ENCODE results near the gene SRP68. TPM values are rescaled to one million over a fixed set of nuclear protein-coding genes. Genes with fewer than 3 reads are reported as not detected.

SRP68 gene
- total RNA-seq, 1 experiment from 2014 or later, result 18.4 TPM

GRCh38 chr17:76054112-76054476 lies 18.2 kb downstream of the SRP68 start:
- no peaks in the 10 kb centered on the region for H4K20me1 ChIP-seq (ENCODE audit: insufficient read depth, low read depth, low read length)
- no peaks in the 10 kb centered on the region for H3K9me3 ChIP-seq (ENCODE audit: low read length)
- H3K79me2 ChIP-seq (ENCODE audit: low read length), result no peaks in the 10 kb centered on the region
- H3K4me2 ChIP-seq (ENCODE audit: low read depth, low read length, poor library complexity, severe bottlenecking), result no peak overlapping the region
- H3K27me3 ChIP-seq (ENCODE audit: low read length), result no peaks in the 10 kb centered on the region
- DNase-seq, result no peak
- H3K36me3 ChIP-seq (ENCODE audit: insufficient read depth, low read length), result peaks cover 15% of the 10 kb centered on the region; the same call in 1 of the 2 replicates
- H3K9ac ChIP-seq (ENCODE audit: low read length), result no peak overlapping the region
- no peaks in the 10 kb centered on the region for H3K9me2 ChIP-seq (replicated peaks; ENCODE audit: insufficient read depth, low read length)
- no peak overlapping the region for H2AFZ ChIP-seq (ENCODE audit: low read length)
- H3K27ac ChIP-seq (ENCODE audit: low read length), result no peak overlapping the region
- no peak overlapping the region for H3K4me3 ChIP-seq (ENCODE audit: low read length)
- no peaks in the 10 kb centered on the region for H3K4me1 ChIP-seq (ENCODE audit: low read length)

GRCh38 chr17:76053246-76054111 lies 18.8 kb downstream of the SRP68 start:
- no peak overlapping the region for H3K4me2 ChIP-seq (ENCODE audit: low read depth, low read length, poor library complexity, severe bottlenecking)

GRCh38 chr17:76051561-76051960 lies 20.8 kb downstream of the SRP68 start:
- Histone ChIP-seq H4K20me1 (ENCODE audit: insufficient read depth, low read depth, low read length) (no peaks in the 10 kb centered on the region), H3K79me2 (ENCODE audit: low read length) (no peaks in the 10 kb centered on the region), H3K9ac (ENCODE audit: low read length) (no peak overlapping the region), H3K4me2 (ENCODE audit: low read depth, low read length, poor library complexity, severe bottlenecking) (no peak overlapping the region), H3K4me3 (ENCODE audit: low read length) (no peak overlapping the region), H2AFZ (ENCODE audit: low read length) (no peak overlapping the region), H3K36me3 (ENCODE audit: insufficient read depth, low read length) (peaks cover 11% of the 10 kb centered on the region; the same call in 1 of the 2 replicates), H3K9me3 (ENCODE audit: low read length) (no peaks in the 10 kb centered on the region), H3K27me3 (ENCODE audit: low read length) (no peaks in the 10 kb centered on the region), H3K9me2 (replicated peaks; ENCODE audit: insufficient read depth, low read length) (no peaks in the 10 kb centered on the region), H3K4me1 (ENCODE audit: low read length) (peaks cover 10% of the 10 kb centered on the region), H3K27ac (ENCODE audit: low read length) (no peak overlapping the region)
- DNase-seq, result no peak

More at GRCh38 chr17:76053246-76054111, 18.8 kb downstream of the SRP68 start:
- Histone ChIP-seq H3K4me1 (ENCODE audit: low read length) (peaks cover 2% of the 10 kb centered on the region), H3K4me3 (ENCODE audit: low read length) (no peak overlapping the region), H2AFZ (ENCODE audit: low read length) (no peak overlapping the region), H3K36me3 (ENCODE audit: insufficient read depth, low read length) (peaks cover 13% of the 10 kb centered on the region; the same call in 1 of the 2 replicates), H3K27me3 (ENCODE audit: low read length) (no peaks in the 10 kb centered on the region), H3K9ac (ENCODE audit: low read length) (no peak overlapping the region), H3K9me2 (replicated peaks; ENCODE audit: insufficient read depth, low read length) (no peaks in the 10 kb centered on the region), H3K79me2 (ENCODE audit: low read length) (no peaks in the 10 kb centered on the region), H3K27ac (ENCODE audit: low read length) (no peak overlapping the region), H3K9me3 (ENCODE audit: low read length) (no peaks in the 10 kb centered on the region), H4K20me1 (ENCODE audit: insufficient read depth, low read depth, low read length) (no peaks in the 10 kb centered on the region)
- DNase-seq, result no peak

- Histone ChIP-seq H3K9ac (ENCODE audit: low read length) (no peak overlapping the region), H3K9me3 (ENCODE audit: low read length) (no peaks in the 10 kb centered on the region), H3K36me3 (ENCODE audit: insufficient read depth, low read length) (peaks cover 9% of the 10 kb centered on the region; the same call in 1 of the 2 replicates), H3K79me2 (ENCODE audit: low read length) (no peaks in the 10 kb centered on the region), H3K4me1 (ENCODE audit: low read length) (peaks cover 10% of the 10 kb centered on the region), H3K9me2 (replicated peaks; ENCODE audit: insufficient read depth, low read length) (no peaks in the 10 kb centered on the region), H3K27me3 (ENCODE audit: low read length) (no peaks in the 10 kb centered on the region), H3K4me3 (ENCODE audit: low read length) (no peak overlapping the region), H2AFZ (ENCODE audit: low read length) (no peak overlapping the region), H4K20me1 (ENCODE audit: insufficient read depth, low read depth, low read length) (no peaks in the 10 kb centered on the region), H3K27ac (ENCODE audit: low read length) (no peak overlapping the region), H3K4me2 (ENCODE audit: low read depth, low read length, poor library complexity, severe bottlenecking) (no peak overlapping the region)
- DNase-seq, result no peak
These were observed 21.5 kb downstream of the SRP68 start for GRCh38 chr17:76050538-76051467.

- Histone ChIP-seq H3K27me3 (ENCODE audit: low read length) (no peaks in the 10 kb centered on the region), H3K36me3 (ENCODE audit: insufficient read depth, low read length) (peaks cover 9% of the 10 kb centered on the region; the same call in 1 of the 2 replicates), H3K9ac (ENCODE audit: low read length) (no peak overlapping the region), H3K4me2 (ENCODE audit: low read depth, low read length, poor library complexity, severe bottlenecking) (no peak overlapping the region), H4K20me1 (ENCODE audit: insufficient read depth, low read depth, low read length) (no peaks in the 10 kb centered on the region), H3K4me3 (ENCODE audit: low read length) (no peak overlapping the region), H2AFZ (ENCODE audit: low read length) (no peak overlapping the region), H3K79me2 (ENCODE audit: low read length) (no peaks in the 10 kb centered on the region), H3K9me3 (ENCODE audit: low read length) (no peaks in the 10 kb centered on the region), H3K4me1 (ENCODE audit: low read length) (peaks cover 10% of the 10 kb centered on the region), H3K27ac (ENCODE audit: low read length) (no peak overlapping the region), H3K9me2 (replicated peaks; ENCODE audit: insufficient read depth, low read length) (no peaks in the 10 kb centered on the region)
- DNase-seq, result no peak
These were observed 22.3 kb downstream of the SRP68 start for GRCh38 chr17:76049836-76050537.

- no peak for DNase-seq
- peaks cover 9% of the 10 kb centered on the region; the same call in 1 of the 2 replicates for H3K36me3 ChIP-seq (ENCODE audit: insufficient read depth, low read length)
These were observed 23.1 kb downstream of the SRP68 start for GRCh38 chr17:76049239-76049638.

GRCh38 chr17:76048711-76049110 lies 23.6 kb downstream of the SRP68 start:
- H4K20me1 ChIP-seq (ENCODE audit: insufficient read depth, low read depth, low read length), result no peaks in the 10 kb centered on the region
- H3K27me3 ChIP-seq (ENCODE audit: low read length), result no peaks in the 10 kb centered on the region
- H3K4me3 ChIP-seq (ENCODE audit: low read length), result no peak overlapping the region
- no peaks in the 10 kb centered on the region for H3K79me2 ChIP-seq (ENCODE audit: low read length)
- no peak overlapping the region for H3K9ac ChIP-seq (ENCODE audit: low read length)
- peaks cover 10% of the 10 kb centered on the region for H3K4me1 ChIP-seq (ENCODE audit: low read length)
- H3K9me2 ChIP-seq (replicated peaks; ENCODE audit: insufficient read depth, low read length), result no peaks in the 10 kb centered on the region
- no peaks in the 10 kb centered on the region for H3K9me3 ChIP-seq (ENCODE audit: low read length)
- peaks cover 9% of the 10 kb centered on the region; the same call in 1 of the 2 replicates for H3K36me3 ChIP-seq (ENCODE audit: insufficient read depth, low read length)
- no peak overlapping the region for H2AFZ ChIP-seq (ENCODE audit: low read length)
- no peak overlapping the region for H3K27ac ChIP-seq (ENCODE audit: low read length)
- DNase-seq, result no peak
- H3K4me2 ChIP-seq (ENCODE audit: low read depth, low read length, poor library complexity, severe bottlenecking), result no peak overlapping the region

More at GRCh38 chr17:76049239-76049638, 23.1 kb downstream of the SRP68 start:
- no peaks in the 10 kb centered on the region for H4K20me1 ChIP-seq (ENCODE audit: insufficient read depth, low read depth, low read length)
- no peaks in the 10 kb centered on the region for H3K9me2 ChIP-seq (replicated peaks; ENCODE audit: insufficient read depth, low read length)
- H3K9ac ChIP-seq (ENCODE audit: low read length), result no peak overlapping the region
- no peaks in the 10 kb centered on the region for H3K79me2 ChIP-seq (ENCODE audit: low read length)
- H3K4me3 ChIP-seq (ENCODE audit: low read length), result no peak overlapping the region
- H3K4me2 ChIP-seq (ENCODE audit: low read depth, low read length, poor library complexity, severe bottlenecking), result no peak overlapping the region
- peaks cover 10% of the 10 kb centered on the region for H3K4me1 ChIP-seq (ENCODE audit: low read length)
- no peak overlapping the region for H3K27ac ChIP-seq (ENCODE audit: low read length)
- no peak overlapping the region for H2AFZ ChIP-seq (ENCODE audit: low read length)
- H3K9me3 ChIP-seq (ENCODE audit: low read length), result no peaks in the 10 kb centered on the region
- H3K27me3 ChIP-seq (ENCODE audit: low read length), result no peaks in the 10 kb centered on the region

All from Karpas-422 (cell line).